GM23338 (cell line): ENCODE measurements around the gene IKZF1. TPM values are rescaled to one million over a fixed set of nuclear protein-coding genes. Genes with fewer than 3 reads are reported as not detected.

Experiments used
- ATAC-seq: fragments of 200-7000 bp; cut with Tn5 transposase; 3 replicates; pipeline ENCODE4 v1.9.1; 2020
- DNase-seq: peaks from one replicate; pipeline ENCODE4 v3.0.0-alpha.2; 2015; ENCODE audit warnings: low spot score
- H2AFZ ChIP-seq: fragments of 200-600 bp; sonication (generic); 2 replicates; pipeline ENCODE4 v1.8.0; 2016; ENCODE audit warnings: antibody characterized with exemption, mild to moderate bottlenecking, moderate library complexity
- H3F3A ChIP-seq: fragments of 200-600 bp; sonication (generic); replicated peaks from 2 replicates; pipeline ENCODE4 v1.8.0; 2017; ENCODE audit warnings: antibody characterized with exemption, mixed run types, low read depth
- H3K27ac ChIP-seq: fragments of 200-600 bp; sonication (generic); 2 replicates; pipeline ENCODE4 v1.6.1; 2016; ENCODE audit warnings: low read depth
- H3K27me3 ChIP-seq: fragments of 200-600 bp; sonication (generic); 2 replicates; pipeline ENCODE4 v1.8.0; 2016; ENCODE audit warnings: mild to moderate bottlenecking, mixed run types, moderate library complexity; ENCODE audit not compliant: insufficient read depth
- H3K36me3 ChIP-seq: fragments of 200-600 bp; sonication (generic); 2 replicates; pipeline ENCODE4 v1.8.0; 2016; ENCODE audit warnings: mild to moderate bottlenecking; ENCODE audit not compliant: insufficient read depth
- H3K4me1 ChIP-seq: fragments of 200-600 bp; sonication (generic); 2 replicates; pipeline ENCODE4 v1.8.0; 2016; ENCODE audit warnings: mild to moderate bottlenecking, moderate library complexity; ENCODE audit not compliant: insufficient read depth
- H3K4me2 ChIP-seq: fragments of 200-600 bp; sonication (generic); 2 replicates; pipeline ENCODE4 v1.7.1; 2017; ENCODE audit warnings: mixed run types
- H3K4me3 ChIP-seq: fragments of 200-600 bp; sonication (generic); 2 replicates; pipeline ENCODE4 v1.6.1; 2016; ENCODE audit warnings: mixed run types
- H3K79me2 ChIP-seq: fragments of 200-600 bp; sonication (generic); replicated peaks from 2 replicates; pipeline ENCODE4 v1.8.0; 2017; ENCODE audit warnings: mild to moderate bottlenecking; ENCODE audit not compliant: insufficient read depth
- H3K9me2 ChIP-seq: fragments of 200-600 bp; sonication (generic); 2 replicates; pipeline ENCODE4 v1.8.0; 2017; ENCODE audit not compliant: insufficient read depth
- H4K20me1 ChIP-seq: fragments of 200-600 bp; sonication (generic); replicated peaks from 2 replicates; pipeline ENCODE4 v1.8.0; 2017; ENCODE audit warnings: mild to moderate bottlenecking; ENCODE audit not compliant: insufficient read depth
- H3K27ac Mint-ChIP-seq: 2 replicates; pipeline ENCODE4 v1.8.0; 2020; ENCODE audit warnings: inconsistent platforms, mild to moderate bottlenecking, moderate library complexity, mixed read lengths
- H3K27me3 Mint-ChIP-seq: 3 replicates; pipeline ENCODE4 v1.8.0; 2022; ENCODE audit warnings: low read depth, mild to moderate bottlenecking, moderate library complexity, mixed read lengths, inconsistent platforms; ENCODE audit not compliant: insufficient read depth, poor library complexity
- H3K36me3 Mint-ChIP-seq: 3 replicates; pipeline ENCODE4 v1.8.0; 2021; ENCODE audit warnings: low read depth, mild to moderate bottlenecking, inconsistent platforms, moderate library complexity, mixed read lengths
- H3K4me1 Mint-ChIP-seq: 3 replicates; pipeline ENCODE4 v1.8.0; 2020; ENCODE audit warnings: mild to moderate bottlenecking, inconsistent platforms, mixed read lengths
- H3K4me3 Mint-ChIP-seq: 3 replicates; pipeline ENCODE4 v1.8.0; 2021; ENCODE audit warnings: moderate library complexity, mild to moderate bottlenecking, inconsistent platforms, mixed read lengths
- H3K9me3 Mint-ChIP-seq: 3 replicates; pipeline ENCODE4 v1.8.0; 2020; ENCODE audit warnings: moderate library complexity, mild to moderate bottlenecking, inconsistent platforms, mixed read lengths
- CREB1 ChIP-seq: fragments of 250-450 bp; sonication (Bioruptor Pico); IDR thresholded peaks from 2 replicates; pipeline ENCODE4 v1.5.0; 2020; ENCODE audit warnings: low read depth, mild to moderate bottlenecking, moderate library complexity
- CTCF ChIP-seq, 2 experiments: fragments of 200-600 bp in 1 of 2; sonication (generic) in 1 of 2; conservative IDR thresholded peaks; 2 replicates each; pipeline versions ENCODE4 v1.5.1 to v1.6.1; 2016 to 2017; ENCODE audit warnings: antibody characterized with exemption in 2 of 2, low read depth in 2 of 2, mild to moderate bottlenecking in 2 of 2, moderate library complexity in 1 of 2
- ETS1 ChIP-seq: IDR thresholded peaks from 2 replicates; pipeline ENCODE4 v1.6.1; 2016; ENCODE audit warnings: antibody characterized with exemption
- EZH2 ChIP-seq: fragments of 200-600 bp; sonication (generic); IDR thresholded peaks from one replicate; pipeline ENCODE4 v1.8.0; 2017; ENCODE audit warnings: antibody characterized with exemption, mild to moderate bottlenecking, low read depth; ENCODE audit not compliant: unreplicated experiment
- EZH2phosphoT487 ChIP-seq: fragments of 200-600 bp; sonication (generic); IDR thresholded peaks from one replicate; pipeline ENCODE4 v1.8.1; 2018; ENCODE audit warnings: antibody characterized with exemption; ENCODE audit not compliant: unreplicated experiment
- JUNB ChIP-seq: IDR thresholded peaks from one replicate; pipeline ENCODE4 v1.6.1; 2016; ENCODE audit warnings: antibody characterized with exemption; ENCODE audit not compliant: unreplicated experiment
- NANOG ChIP-seq: IDR thresholded peaks from 2 replicates; pipeline ENCODE4 v1.6.1; 2016; ENCODE audit warnings: antibody characterized with exemption, borderline replicate concordance
- POLR2AphosphoS5 ChIP-seq: IDR thresholded peaks from 2 replicates; pipeline ENCODE4 v1.6.1; 2016; ENCODE audit warnings: antibody characterized with exemption, low read depth
- REST ChIP-seq: IDR thresholded peaks from one replicate; pipeline ENCODE4 v1.6.1; 2018; ENCODE audit warnings: antibody characterized with exemption; ENCODE audit not compliant: unreplicated experiment
- STAT1 ChIP-seq: IDR thresholded peaks from one replicate; pipeline ENCODE4 v1.6.1; 2016; ENCODE audit warnings: antibody characterized with exemption; ENCODE audit not compliant: unreplicated experiment
- ZNF114 ChIP-seq: fragments of 250-450 bp; sonication (Bioruptor Pico); IDR thresholded peaks from 2 replicates; pipeline ENCODE4 v1.5.0; 2020; ENCODE audit warnings: mild to moderate bottlenecking, moderate library complexity
- ZNF331 ChIP-seq: fragments of 250-450 bp; sonication (Bioruptor Pico); IDR thresholded peaks from 2 replicates; pipeline ENCODE4 v1.5.0; 2020; ENCODE audit warnings: low read depth, mild to moderate bottlenecking, moderate library complexity
- ZNF462 ChIP-seq: fragments of 250-450 bp; sonication (Bioruptor Pico); IDR thresholded peaks from 2 replicates; pipeline ENCODE4 v1.5.0; 2020; ENCODE audit warnings: mild to moderate bottlenecking, moderate library complexity
- polyA plus RNA-seq: library from polyadenylated mRNA; unstranded; fragments of >200 nt; fragmentation: Nextera tagmentation; extraction: Ambion mirVana; gene quantifications from 2 replicates; pipeline ENCODE4 v1.2.1, GENCODE V29; 2016
- total RNA-seq: library from RNA; depleted of rRNA; stranded (reverse); fragments of >200 nt; shearing (Covaris generic); gene quantifications from 2 replicates; pipeline ENCODE4 v1.2.3, GENCODE V29; 2014

The IKZF1 gene
- total and polyA plus RNA-seq, 2 experiments from 2014 or later = 0.57 to 1.8 TPM

GRCh38 chr7:50273301-50273700 is 31.2 kb upstream of the IKZF1 start:
- H3K4me1 Mint-ChIP-seq = no peaks in the 10 kb centered on the region
- H3K27ac Mint-ChIP-seq = no peak overlapping the region
- Histone ChIP-seq H3K4me3 (no peak overlapping the region), H3K27me3 (no peaks in the 10 kb centered on the region), H3K4me1 (no peaks in the 10 kb centered on the region), H4K20me1 (no peaks in the 10 kb centered on the region), H3K9me2 (no peaks in the 10 kb centered on the region; the same call in 1 of the 2 replicates), H3K36me3 (no peaks in the 10 kb centered on the region), H2AFZ (no peak overlapping the region), H3F3A (no peaks in the 10 kb centered on the region), H3K79me2 (no peaks in the 10 kb centered on the region), H3K4me2 (no peak overlapping the region), H3K27ac (no peak overlapping the region)
- H3K9me3 Mint-ChIP-seq = peaks cover 4% of the 10 kb centered on the region; the same call in 1 of the 3 replicates
- H3K36me3 Mint-ChIP-seq = no peaks in the 10 kb centered on the region
- no peak for TF ChIP-seq CTCF (conservative IDR thresholded peaks at IDR 0.05; ENCODE audit: low read depth in 2 of 2)
- TF ChIP-seq ZNF331 (CRISPR knock-in tag) = no peak
- TF ChIP-seq REST = no peak
- TF ChIP-seq JUNB = no peak
- TF ChIP-seq NANOG = no peak
- TF ChIP-seq EZH2 = no peak
- TF ChIP-seq CREB1 (CRISPR knock-in tag) = no peak
- TF ChIP-seq ZNF114 = no peak
- TF ChIP-seq ETS1 = no peak
- TF ChIP-seq POLR2AphosphoS5 = no peak
- TF ChIP-seq STAT1 = no peak
- no peak for TF ChIP-seq ZNF462 (CRISPR knock-in tag)
- TF ChIP-seq EZH2phosphoT487 = no peak
- no peak for ATAC-seq
- no peak overlapping the region for H3K4me3 Mint-ChIP-seq
- peaks cover 5% of the 10 kb centered on the region for H3K27me3 Mint-ChIP-seq
- no peak for DNase-seq
